Panc1 (cell line): ENCODE measurements around the gene FBXO47. TPM values are rescaled to one million over a fixed set of nuclear protein-coding genes. Genes with fewer than 3 reads are reported as not detected.

Experiments
- ATAC-seq: fragments of 200-7000 bp; cut with Tn5 transposase; 2 replicates; pipeline ENCODE4 v1.9.1; 2020; ENCODE audit warnings: mild to moderate bottlenecking, moderate library complexity
- BruUV-seq: library from RNA; stranded (reverse); fragments of 400-500 nt; replicated peaks from 2 replicates; lab custom pipeline; 2021; lab: Mats Ljungman, UMichigan
- CTCF ChIA-PET: fragments of 300-600 bp; sonication (Branson Sonifier 250); formaldehyde crosslinking; loops from one replicate; lab custom pipeline; 2022; ENCODE audit warnings: antibody characterized with exemption; lab: Charles Lee
- POLR2A ChIA-PET: fragments of 300-600 bp; sonication (Branson Sonifier 250); formaldehyde crosslinking; loops from one replicate; lab custom pipeline; 2022; ENCODE audit warnings: antibody characterized with exemption; lab: Charles Lee
- DNase-seq: peaks from one replicate; pipeline ENCODE4 v3.0.0-alpha.2; 2010; ENCODE audit warnings: low read depth, low spot score
- H3K27ac ChIP-seq: 2 replicates; pipeline ENCODE4 v1.5.1; 2011; ENCODE audit warnings: mild to moderate bottlenecking, low read length, inconsistent platforms
- H3K27me3 ChIP-seq: fragments of 200-500 bp; sonication (Bioruptor generic); 2 replicates; pipeline ENCODE4 v1.6.0; 2014; ENCODE audit warnings: low read length, inconsistent platforms; ENCODE audit not compliant: control insufficient read depth, insufficient read depth
- H3K36me3 ChIP-seq: fragments of 200-500 bp; sonication (Bioruptor generic); 2 replicates; pipeline ENCODE4 v1.5.1; 2014; ENCODE audit warnings: inconsistent platforms, mild to moderate bottlenecking, low read length, moderate library complexity; ENCODE audit not compliant: control insufficient read depth, insufficient read depth
- H3K4me1 ChIP-seq: 2 replicates; pipeline ENCODE4 v1.5.1; 2011; ENCODE audit warnings: inconsistent platforms, mild to moderate bottlenecking, low read length, moderate library complexity; ENCODE audit not compliant: control insufficient read depth, insufficient read depth
- H3K4me3 ChIP-seq, 2 experiments: 2 replicates each; pipeline ENCODE4 v1.5.1; 2011 to 2012; ENCODE audit warnings: low read depth in 2 of 2, low read length in 2 of 2, mild to moderate bottlenecking in 2 of 2, inconsistent platforms in 1 of 2, moderate library complexity in 1 of 2
- H3K9me3 ChIP-seq: fragments of 200-500 bp; sonication (Bioruptor generic); 2 replicates; pipeline ENCODE4 v1.5.1; 2014; ENCODE audit warnings: low read depth, mild to moderate bottlenecking, inconsistent platforms, low read length, moderate library complexity; ENCODE audit not compliant: control insufficient read depth, insufficient read depth
- CTCF ChIP-seq: fragments of 450-650 bp; IDR thresholded peaks from 2 replicates; pipeline ENCODE4 v1.5.1; 2017; ENCODE audit warnings: mild to moderate bottlenecking
- POLR2AphosphoS5 ChIP-seq: IDR thresholded peaks from 2 replicates; pipeline ENCODE4 v1.6.1; 2012; ENCODE audit warnings: mild to moderate bottlenecking, low read depth, low read length, moderate library complexity
- REST ChIP-seq, 2 experiments: IDR thresholded peaks; 2 replicates each; pipeline ENCODE4 v1.6.1; 2011 to 2012; ENCODE audit warnings: low read depth in 2 of 2, control low read depth in 1 of 2, low read length in 1 of 2, mild to moderate bottlenecking in 1 of 2, moderate library complexity in 1 of 2; ENCODE audit not compliant: insufficient read depth in 1 of 2
- SIN3A ChIP-seq: IDR thresholded peaks from 2 replicates; pipeline ENCODE4 v1.6.1; 2012; ENCODE audit warnings: low read depth, mild to moderate bottlenecking, low read length, moderate library complexity, borderline replicate concordance; ENCODE audit not compliant: insufficient read depth
- TCF7L2 ChIP-seq: IDR thresholded peaks from 2 replicates; pipeline ENCODE4 v1.6.1; 2011; ENCODE audit warnings: mild to moderate bottlenecking, low read depth, low read length, inconsistent platforms
- in situ Hi-C: cut with HindIII; loops from 2 replicates; pipeline ENCODE4 v1.10.0; 2016; ENCODE audit warnings: low sequenced_read_pairs, low pct_unique_long_range_greater_than_20kb
- intact Hi-C: fragments of 100-400 bp; cut with micrococcal nuclease; formaldehyde crosslinking; loops from one replicate; pipeline ENCODE4 v1.10.0; 2022; ENCODE audit not compliant: unreplicated experiment
- total RNA-seq: library from RNA; stranded (reverse); gene quantifications from one replicate; pipeline ENCODE4 v1.2.1, GENCODE V29; 2021; ENCODE audit not compliant: unreplicated experiment

FBXO47 gene
- total RNA-seq, 1 experiment from 2014 or later = not detected

- Histone ChIP-seq H3K36me3 (no peaks in the 10 kb centered on the region), H3K4me3 (no peak overlapping the region), H3K27ac (no peak overlapping the region), H3K4me1 (peaks cover 7% of the 10 kb centered on the region), H3K27me3 (no peaks in the 10 kb centered on the region), H3K9me3 (no peaks in the 10 kb centered on the region)
- intact Hi-C loops (no loop called here), in situ Hi-C loops (no loop called here)
- no peak for ATAC-seq
- POLR2A ChIA-PET = interaction anchor here (0.7 kb wide), 1 partner anchor 16 kb away, joined by 3 read pairs; no protein-coding TSS in a partner anchor
- no peak for TF ChIP-seq TCF7L2
- TF ChIP-seq POLR2AphosphoS5 = no peak
- no peak for TF ChIP-seq SIN3A
- no peak for TF ChIP-seq CTCF
- no peak for TF ChIP-seq REST (IDR thresholded peaks at IDR 0.05; ENCODE audit: insufficient read depth in 1 of 2, low read depth in 2 of 2, low read length in 1 of 2)
- no TSS peak for BruUV-seq
- no peak for DNase-seq
- CTCF ChIA-PET = no interaction called here
Measured at GRCh38 chr17:38889745-38890409, 77.3 kb downstream of the FBXO47 start.

GRCh38 chr17:38888842-38889241 is 78.4 kb downstream of the FBXO47 start:
- Histone ChIP-seq H3K9me3 (no peaks in the 10 kb centered on the region), H3K27ac (no peak overlapping the region), H3K4me1 (peaks cover 8% of the 10 kb centered on the region), H3K27me3 (no peaks in the 10 kb centered on the region), H3K4me3 (no peak overlapping the region), H3K36me3 (no peaks in the 10 kb centered on the region)
- ATAC-seq = no peak
- BruUV-seq = no TSS peak
- in situ Hi-C loops = no loop called here
- DNase-seq = no peak
- ChIA-PET CTCF (no interaction called here), POLR2A (interaction anchor here (0.7 kb wide), 1 partner anchor 15 kb away, joined by 3 read pairs; no protein-coding TSS in a partner anchor)
- intact Hi-C loops = no loop called here
- no peak for TF ChIP-seq TCF7L2
- TF ChIP-seq REST (IDR thresholded peaks at IDR 0.05; ENCODE audit: insufficient read depth in 1 of 2, low read depth in 2 of 2, low read length in 1 of 2) = no peak
- TF ChIP-seq CTCF = no peak
- TF ChIP-seq POLR2AphosphoS5 = no peak
- TF ChIP-seq SIN3A = no peak
